GM12878 (cell line): ENCODE results near the gene C17orf113. TPM values are rescaled to one million over a fixed set of nuclear protein-coding genes. Genes with fewer than 3 reads are reported as not detected.

ENCODE experiments used
- ATAC-seq: fragments of 200-7000 bp; cut with Tn5 transposase; 3 replicates; pipeline ENCODE4 v1.9.1; 2020; ENCODE audit warnings: mild to moderate bottlenecking, moderate library complexity
- BruUV-seq: library from RNA; stranded (reverse); fragments of 400-500 nt; replicated peaks from 2 replicates; lab custom pipeline; 2021; lab: Mats Ljungman, UMichigan
- CTCF ChIA-PET: fragments of 300-600 bp; sonication (Branson Sonifier 250); formaldehyde crosslinking; extraction: SDS; loops from one replicate; lab custom pipeline; 2021; ENCODE audit warnings: inconsistent platforms; lab: Yijun Ruan, JAX
- POLR2A ChIA-PET: fragments of 350-600 bp; formaldehyde crosslinking; extraction: SDS; loops from one replicate; lab custom pipeline; 2021; ENCODE audit warnings: inconsistent platforms; lab: Charles Lee
- RAD21 ChIA-PET: fragments of 300-600 bp; sonication (Branson Sonifier 250); formaldehyde crosslinking; loops from one replicate; lab custom pipeline; 2023; ENCODE audit warnings: antibody characterized with exemption; ENCODE audit not compliant: unreplicated experiment; lab: Charles Lee
- SMC1A ChIA-PET: fragments of 300-600 bp; sonication (Branson Sonifier 250); formaldehyde crosslinking; loops from one replicate; lab custom pipeline; 2023; ENCODE audit not compliant: unreplicated experiment, uncharacterized antibody; lab: Charles Lee
- DNase-seq: peaks from one replicate; pipeline ENCODE4 v3.0.0-alpha.2; 2011; ENCODE audit warnings: low read depth, low spot score
- FAIRE-seq: peaks from 3 replicates; lab custom pipeline; 2011; peaks lifted over from hg19 to GRCh38; lab: Jason Lieb, UNC
- H2AFZ ChIP-seq: 2 replicates; pipeline ENCODE4 v1.6.0; 2011; ENCODE audit warnings: low read depth, low read length, control low read depth; ENCODE audit not compliant: control insufficient read depth
- H3K27ac ChIP-seq: 2 replicates; pipeline ENCODE4 v1.5.1; 2011; ENCODE audit warnings: control low read depth; ENCODE audit not compliant: control insufficient read depth, insufficient read depth
- H3K27me3 ChIP-seq, 2 experiments: replicated peaks in 1 of 2; 2 replicates each; pipeline versions ENCODE4 v1.6.0 to v1.6.1; 2011; ENCODE audit warnings: low read length in 1 of 2; ENCODE audit not compliant: control insufficient read depth in 2 of 2, insufficient read depth in 2 of 2
- H3K36me3 ChIP-seq, 2 experiments: 2 replicates each; pipeline ENCODE4 v1.5.1; 2011; ENCODE audit warnings: low read length in 1 of 2; ENCODE audit not compliant: control insufficient read depth in 2 of 2, insufficient read depth in 2 of 2
- H3K4me1 ChIP-seq: 2 replicates; pipeline ENCODE4 v1.6.1; 2011; ENCODE audit warnings: mild to moderate bottlenecking, low read length, moderate library complexity, mixed read lengths; ENCODE audit not compliant: control insufficient read depth, insufficient read depth
- H3K4me2 ChIP-seq: 2 replicates; pipeline ENCODE4 v1.6.0; 2011; ENCODE audit warnings: control low read depth; ENCODE audit not compliant: control insufficient read depth, insufficient read depth
- H3K4me3 ChIP-seq: fragments of 200-600 bp; sonication (generic); 2 replicates; pipeline ENCODE4 v1.5.1; 2016
- H3K79me2 ChIP-seq: 2 replicates; pipeline ENCODE4 v1.6.0; 2011; ENCODE audit warnings: low read length; ENCODE audit not compliant: control insufficient read depth, insufficient read depth
- H3K9ac ChIP-seq: 2 replicates; pipeline ENCODE4 v1.8.0; 2011; ENCODE audit warnings: low read length, control low read depth, mixed read lengths; ENCODE audit not compliant: control insufficient read depth, insufficient read depth
- H3K9me3 ChIP-seq: replicated peaks from 3 replicates; pipeline ENCODE4 v1.5.1; 2011; ENCODE audit warnings: mild to moderate bottlenecking, low read length; ENCODE audit not compliant: control insufficient read depth, insufficient read depth
- H4K20me1 ChIP-seq: 2 replicates; pipeline ENCODE4 v1.6.0; 2011; ENCODE audit not compliant: control insufficient read depth, insufficient read depth
- CBX3 ChIP-seq: fragments of 200-600 bp; sonication (generic); IDR thresholded peaks from 2 replicates; pipeline ENCODE4 v1.6.1; 2016; ENCODE audit warnings: low read depth, borderline replicate concordance
- CHD1 ChIP-seq: IDR thresholded peaks from 2 replicates; pipeline ENCODE4 v1.6.1; 2012; ENCODE audit warnings: low read depth, low read length, improper control_type of control experiment
- CHD4 ChIP-seq: fragments of 200-600 bp; sonication (generic); IDR thresholded peaks from 2 replicates; pipeline ENCODE4 v1.6.1; 2016; ENCODE audit warnings: mild to moderate bottlenecking
- HDAC6 ChIP-seq: fragments of 200-600 bp; sonication (generic); IDR thresholded peaks from one replicate; pipeline ENCODE4 v1.8.0; 2017; ENCODE audit warnings: antibody characterized with exemption; ENCODE audit not compliant: unreplicated experiment
- MAX ChIP-seq: IDR thresholded peaks from 2 replicates; pipeline ENCODE4 v1.6.1; 2012; ENCODE audit warnings: low read depth, low read length, improper control_type of control experiment
- NR2F1 ChIP-seq: fragments of 450-650 bp; conservative IDR thresholded peaks from 2 replicates; pipeline ENCODE4 v1.6.1; 2017; ENCODE audit warnings: mild to moderate bottlenecking
- RB1 ChIP-seq: fragments of 450-650 bp; formaldehyde crosslinking; IDR thresholded peaks from 2 replicates; pipeline ENCODE4 v1.6.1; 2017; ENCODE audit warnings: mild to moderate bottlenecking, borderline replicate concordance
- RUNX3 ChIP-seq: IDR thresholded peaks from 2 replicates; pipeline ENCODE4 v1.6.1; 2012; ENCODE audit warnings: low read length, inconsistent platforms
- SMC3 ChIP-seq: IDR thresholded peaks from 2 replicates; pipeline ENCODE4 v1.6.1; 2011; ENCODE audit warnings: low read length, improper control_type of control experiment, borderline replicate concordance
- SRF ChIP-seq, 2 experiments: IDR thresholded peaks; 2 replicates each; pipeline ENCODE4 v1.6.1; 2011; ENCODE audit warnings: low read depth in 2 of 2, low read length in 2 of 2, mild to moderate bottlenecking in 1 of 2, moderate library complexity in 1 of 2
- TARDBP ChIP-seq: IDR thresholded peaks from 2 replicates; pipeline ENCODE4 v1.6.1; 2016; ENCODE audit warnings: borderline replicate concordance
- TBL1XR1 ChIP-seq: IDR thresholded peaks from 2 replicates; pipeline ENCODE4 v1.6.1; 2012; ENCODE audit warnings: low read depth, low read length, improper control_type of control experiment
- TCF7 ChIP-seq: IDR thresholded peaks from 2 replicates; pipeline ENCODE4 v1.6.1; 2014; ENCODE audit warnings: antibody characterized with exemption, borderline replicate concordance
- ZNF24 ChIP-seq: fragments of 450-650 bp; IDR thresholded peaks from 2 replicates; pipeline ENCODE4 v1.6.1; 2017; ENCODE audit warnings: antibody characterized with exemption, mild to moderate bottlenecking
- WGBS: methylation state at CpG from one replicate; pipeline ENCODE4 v1.1.6; 2016; ENCODE audit warnings: low lambda C conversion rate; ENCODE audit not compliant: insufficient replicate concordance, insufficient coverage; ENCODE audit errors: missing lambda C conversion rate; 5-methylcytosine and 5-hydroxymethylcytosine counted together
- in situ Hi-C: fragments of 300-500 bp; cut with MboI; formaldehyde crosslinking; loops from 9 replicates; pipeline ENCODE4 v1.14.3; 2018; ENCODE audit warnings: mixed read lengths
- intact Hi-C: fragments of 100-400 bp; cut with micrococcal nuclease; formaldehyde crosslinking; loops from one replicate; pipeline ENCODE4 v1.14.2; 2022; ENCODE audit not compliant: unreplicated experiment
- polyA plus RNA-seq, 11 experiments: library from polyadenylated mRNA; depleted of rRNA in 4 of 11; unstranded in 6 of 11; stranded (reverse) in 5 of 11; fragments of >200 nt; fragmentation: Nextera tagmentation in 4 of 11; fragmentation: Illumina TruSeq in 1 of 11; extraction: Ambion mirVana in 4 of 11; extraction: Trizol in 1 of 11; gene quantifications; 1 replicate in 1 of 11; 2 replicates in 10 of 11; pipeline versions ENCODE4 v1.2.1 to v1.2.3, GENCODE V29; 2011 to 2016; ENCODE audit warnings: inconsistent platforms in 2 of 11, missing spikeins in 2 of 11, low read depth in 1 of 11
- total RNA-seq, 4 experiments: library from RNA; depleted of rRNA in 3 of 4; stranded (reverse); fragments of >200 nt in 3 of 4; fragmentation: Illumina TruSeq in 1 of 4; extraction: Trizol in 1 of 4; gene quantifications; 2 replicates each; pipeline versions ENCODE4 v1.2.1 to v1.2.3, GENCODE V29; 2013 to 2021
- TF ChIP-seq, protein P1 (sequence below): fragments of 150-350 bp; IDR thresholded peaks from 2 replicates; pipeline ENCODE4 v1.6.1; 2014; ENCODE audit warnings: mild to moderate bottlenecking, low read depth, low read length

C17orf113 gene
- total and polyA plus RNA-seq, 10 of the 15 experiments (the other 5 are each of a cell fraction or from before 2014, with no cell fraction given) = 0.03 to 0.17 (median 0.08) TPM; not detected in 3

GRCh38 chr17:42077755-42078154 is 27.4 kb upstream of the C17orf113 start:
- TF ChIP-seq NR2F1 = no peak
- TF ChIP-seq RB1 = no peak
- no peak for TF ChIP-seq CHD4
- TF ChIP-seq TARDBP = no peak
- no peak for TF ChIP-seq RUNX3
- TF ChIP-seq MAX = no peak
- no peak for TF ChIP-seq SRF (IDR thresholded peaks at IDR 0.05; ENCODE audit: low read depth in 2 of 2, low read length in 2 of 2)
- TF ChIP-seq CBX3 = no peak
- TF ChIP-seq, protein P1, sequence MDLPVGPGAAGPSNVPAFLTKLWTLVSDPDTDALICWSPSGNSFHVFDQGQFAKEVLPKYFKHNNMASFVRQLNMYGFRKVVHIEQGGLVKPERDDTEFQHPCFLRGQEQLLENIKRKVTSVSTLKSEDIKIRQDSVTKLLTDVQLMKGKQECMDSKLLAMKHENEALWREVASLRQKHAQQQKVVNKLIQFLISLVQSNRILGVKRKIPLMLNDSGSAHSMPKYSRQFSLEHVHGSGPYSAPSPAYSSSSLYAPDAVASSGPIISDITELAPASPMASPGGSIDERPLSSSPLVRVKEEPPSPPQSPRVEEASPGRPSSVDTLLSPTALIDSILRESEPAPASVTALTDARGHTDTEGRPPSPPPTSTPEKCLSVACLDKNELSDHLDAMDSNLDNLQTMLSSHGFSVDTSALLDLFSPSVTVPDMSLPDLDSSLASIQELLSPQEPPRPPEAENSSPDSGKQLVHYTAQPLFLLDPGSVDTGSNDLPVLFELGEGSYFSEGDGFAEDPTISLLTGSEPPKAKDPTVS = no peak
- TF ChIP-seq HDAC6 = no peak
- no peak for TF ChIP-seq SMC3
- TF ChIP-seq CHD1 = no peak
- TF ChIP-seq TBL1XR1 = no peak
- TF ChIP-seq TCF7 = no peak
- no peak for TF ChIP-seq ZNF24
- Histone ChIP-seq H3K4me1 (no peaks in the 10 kb centered on the region), H3K9ac (no peak overlapping the region), H3K79me2 (no peaks in the 10 kb centered on the region), H3K27me3 (peaks cover 4 to 5% of the 10 kb centered on the region in 2 experiments; a peak in 3 of 4 replicates), H3K36me3 (no peaks in the 10 kb centered on the region), H3K27ac (no peak overlapping the region), H3K4me3 (no peak overlapping the region), H3K9me3 (no peaks in the 10 kb centered on the region), H4K20me1 (no peaks in the 10 kb centered on the region), H2AFZ (no peak overlapping the region), H3K4me2 (no peak overlapping the region)
- ChIA-PET POLR2A (no interaction called here), RAD21 (interaction anchor here (1.2 kb wide), 1 partner anchor 104 kb away, joined by 3 read pairs; the partner anchor contains the start of gene KCNH4), CTCF (interaction anchor here (0.9 to 1.9 kb wide), 2 partner anchors 9 to 19 kb away, joined by 4 to 10 read pairs; no protein-coding TSS in a partner anchor), SMC1A (no interaction called here)
- 29% methylated on average over 5 of the region's 5 CpGs for WGBS
- no TSS peak for BruUV-seq
- ATAC-seq = no peak
- FAIRE-seq = no peak
- in situ Hi-C loops (no loop called here), intact Hi-C loops (no loop called here)
- no peak for DNase-seq
